DOHH2 (cell line): Measurements from ENCODE around the gene NFIB.

Source experiments
- EZH2phosphoT487 ChIP-seq: fragments of 200-600 bp; sonication (generic); IDR thresholded peaks from 2 replicates; pipeline ENCODE4 v1.6.1; 2017; ENCODE audit warnings: borderline replicate concordance, mild to moderate bottlenecking, antibody characterized with exemption, low read length, moderate library complexity, mixed read lengths
- TF ChIP-seq, protein P1 (sequence below): fragments of 200-600 bp; sonication (generic); IDR thresholded peaks from one replicate; pipeline ENCODE4 v1.5.1; 2014; ENCODE audit warnings: antibody characterized with exemption, mild to moderate bottlenecking, low read depth, low read length; ENCODE audit not compliant: poor library complexity, severe bottlenecking

DNA sequence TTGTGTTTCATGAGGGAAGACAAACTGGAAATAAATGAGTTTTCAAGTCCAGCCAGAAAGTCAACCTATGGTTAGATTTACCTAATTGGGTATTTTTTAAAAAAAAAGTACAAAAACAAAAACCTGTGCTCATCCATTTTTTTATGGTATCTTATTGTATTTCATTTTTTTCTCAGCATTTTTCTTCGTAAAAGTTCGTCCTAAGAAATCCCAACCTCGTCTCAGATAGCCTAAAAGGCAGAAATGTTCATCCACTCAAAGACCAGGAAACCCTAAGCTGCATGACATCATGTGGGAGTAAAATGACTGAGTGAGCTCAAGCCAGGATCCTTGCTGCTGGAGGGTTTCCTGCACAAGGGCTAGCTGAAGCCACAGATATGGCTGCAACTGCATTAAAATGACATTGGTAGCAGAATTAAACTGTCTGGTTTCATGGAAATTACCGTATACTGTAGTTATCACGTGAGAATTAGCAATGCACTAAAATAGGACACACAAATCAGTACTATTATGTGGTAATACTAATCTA is 70.4 kb downstream of the NFIB start:
- TF ChIP-seq, protein P1, sequence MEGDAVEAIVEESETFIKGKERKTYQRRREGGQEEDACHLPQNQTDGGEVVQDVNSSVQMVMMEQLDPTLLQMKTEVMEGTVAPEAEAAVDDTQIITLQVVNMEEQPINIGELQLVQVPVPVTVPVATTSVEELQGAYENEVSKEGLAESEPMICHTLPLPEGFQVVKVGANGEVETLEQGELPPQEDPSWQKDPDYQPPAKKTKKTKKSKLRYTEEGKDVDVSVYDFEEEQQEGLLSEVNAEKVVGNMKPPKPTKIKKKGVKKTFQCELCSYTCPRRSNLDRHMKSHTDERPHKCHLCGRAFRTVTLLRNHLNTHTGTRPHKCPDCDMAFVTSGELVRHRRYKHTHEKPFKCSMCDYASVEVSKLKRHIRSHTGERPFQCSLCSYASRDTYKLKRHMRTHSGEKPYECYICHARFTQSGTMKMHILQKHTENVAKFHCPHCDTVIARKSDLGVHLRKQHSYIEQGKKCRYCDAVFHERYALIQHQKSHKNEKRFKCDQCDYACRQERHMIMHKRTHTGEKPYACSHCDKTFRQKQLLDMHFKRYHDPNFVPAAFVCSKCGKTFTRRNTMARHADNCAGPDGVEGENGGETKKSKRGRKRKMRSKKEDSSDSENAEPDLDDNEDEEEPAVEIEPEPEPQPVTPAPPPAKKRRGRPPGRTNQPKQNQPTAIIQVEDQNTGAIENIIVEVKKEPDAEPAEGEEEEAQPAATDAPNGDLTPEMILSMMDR = no peak
- no peak for TF ChIP-seq EZH2phosphoT487
